NCI-H2107 treated with DMSO at 0.1 percent for 48 hours (cell line): ENCODE results near the gene NHERF2.

Experiments used
- DNase-seq: peaks from one replicate; lab custom pipeline; 2025; ENCODE audit not compliant: unreplicated experiment; lab: John Stamatoyannopoulos, UW

NHERF2 gene

DNA sequence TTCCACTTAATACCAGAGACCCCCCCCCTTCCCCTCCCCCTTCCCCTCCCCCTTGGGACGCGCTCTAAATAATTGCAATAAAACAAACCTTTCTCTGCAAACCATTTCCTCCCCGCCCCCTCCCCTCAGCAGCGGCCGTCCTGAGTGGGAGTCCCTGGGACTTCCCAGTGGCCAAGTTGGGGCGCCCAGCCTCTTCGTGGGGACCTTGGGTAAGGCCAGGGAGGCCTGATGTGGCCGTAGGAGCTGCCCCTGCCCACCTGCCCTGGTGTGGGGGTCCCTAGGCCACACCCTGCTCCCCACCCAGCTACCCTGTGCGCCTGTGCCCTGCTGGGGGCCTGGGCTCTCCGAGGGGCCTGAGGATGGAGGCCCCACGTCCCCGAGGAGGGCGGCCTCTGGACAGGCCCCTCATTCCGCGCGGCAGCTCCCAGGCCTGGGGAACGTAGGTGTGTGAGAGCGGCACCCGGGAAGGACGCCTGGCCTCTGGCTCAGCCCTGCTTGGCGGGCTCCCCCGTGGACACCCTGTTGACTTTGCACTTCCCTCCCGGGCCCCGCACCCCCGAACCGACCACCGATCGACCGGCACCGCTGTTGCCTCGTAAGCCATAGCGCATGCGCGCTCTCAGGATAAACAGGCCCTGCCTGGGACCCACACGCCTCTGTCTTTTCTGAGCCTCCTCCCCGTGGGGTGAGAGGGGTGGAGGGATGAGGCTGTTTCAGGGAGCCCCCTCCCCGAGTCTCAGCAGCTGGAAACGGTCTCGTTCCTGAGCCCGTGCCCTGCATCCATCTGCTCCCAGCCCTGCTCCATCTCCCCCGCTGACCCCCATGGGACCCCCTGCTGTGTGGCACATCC, 11.9 kb downstream of the NHERF2 start:
- DNase-seq = no peak

DNA sequence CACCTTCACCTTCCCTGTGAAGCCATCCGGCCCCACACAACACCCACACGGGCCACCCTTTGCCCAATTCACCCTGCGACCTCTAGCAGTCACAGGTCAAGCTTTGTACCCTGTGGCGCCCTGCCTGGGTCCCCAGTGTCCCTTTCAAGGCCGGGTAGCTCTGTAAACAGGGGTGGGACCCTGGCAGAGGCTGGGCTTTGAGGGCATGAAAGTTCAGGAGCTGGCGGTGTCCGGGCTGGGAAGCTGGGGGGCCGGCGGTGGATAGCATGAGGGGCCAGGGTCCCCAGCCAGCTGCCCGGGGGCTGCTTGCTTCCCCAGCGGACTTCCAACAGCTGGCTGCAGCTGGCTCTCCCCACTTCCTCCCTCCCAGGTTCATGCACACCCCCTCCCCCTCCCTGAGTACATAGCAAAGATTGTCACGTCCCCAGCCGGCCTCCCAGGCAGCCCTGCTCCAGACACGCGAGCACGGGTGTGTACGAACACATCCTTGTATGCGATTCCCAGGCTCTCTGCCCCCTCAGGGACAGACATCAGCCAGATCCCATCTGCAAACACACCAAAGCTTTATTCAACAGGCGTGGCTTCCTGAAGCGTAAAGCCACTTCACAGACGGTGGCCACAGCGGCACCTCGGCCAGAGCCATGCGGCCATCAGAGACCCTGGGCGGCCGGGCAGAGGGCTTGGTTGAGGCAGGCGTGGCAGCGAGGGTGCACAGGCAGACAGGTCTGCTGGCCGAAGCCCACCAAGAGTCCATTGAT, 12.8 kb downstream of the NHERF2 start:
- peak; percentile 9 for DNase-seq

DNA sequence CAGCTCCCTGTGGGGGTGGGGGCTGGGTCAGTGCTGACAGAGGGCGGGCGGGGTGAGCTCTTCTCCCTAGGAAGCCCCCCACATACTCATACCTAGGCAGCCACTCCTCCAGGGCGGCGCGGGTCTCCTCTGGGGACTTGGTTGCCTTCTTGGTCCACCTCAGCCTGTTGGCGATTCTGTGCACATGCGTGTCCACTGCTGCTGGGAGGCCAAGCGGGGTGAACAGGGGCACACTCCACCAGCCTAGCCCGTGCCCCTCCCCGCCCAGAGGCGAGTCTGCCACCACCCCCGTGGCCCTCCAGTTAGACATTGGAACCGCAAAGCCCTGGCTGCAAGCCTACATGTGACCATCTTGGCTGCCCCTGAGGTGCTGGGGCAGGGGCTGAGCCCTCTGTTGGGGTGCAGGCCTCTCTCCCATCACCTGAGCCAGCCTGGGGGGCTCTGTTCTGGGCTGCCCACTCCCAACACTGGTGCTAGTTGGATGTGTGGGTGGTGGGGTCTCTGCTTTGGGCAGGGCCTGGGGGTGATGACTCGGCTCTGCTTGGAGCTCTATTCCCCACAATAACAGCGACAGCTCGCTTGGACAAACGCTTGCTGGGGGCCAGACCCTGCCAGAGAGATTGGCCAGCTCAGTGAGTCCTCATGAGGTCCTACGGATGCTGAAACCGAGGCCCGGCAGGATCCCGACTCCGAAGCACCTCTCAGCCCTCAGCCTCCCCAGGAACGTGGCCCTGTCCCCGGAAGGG, 13.5 kb downstream of the NHERF2 start:
- DNase-seq = no peak

DNA sequence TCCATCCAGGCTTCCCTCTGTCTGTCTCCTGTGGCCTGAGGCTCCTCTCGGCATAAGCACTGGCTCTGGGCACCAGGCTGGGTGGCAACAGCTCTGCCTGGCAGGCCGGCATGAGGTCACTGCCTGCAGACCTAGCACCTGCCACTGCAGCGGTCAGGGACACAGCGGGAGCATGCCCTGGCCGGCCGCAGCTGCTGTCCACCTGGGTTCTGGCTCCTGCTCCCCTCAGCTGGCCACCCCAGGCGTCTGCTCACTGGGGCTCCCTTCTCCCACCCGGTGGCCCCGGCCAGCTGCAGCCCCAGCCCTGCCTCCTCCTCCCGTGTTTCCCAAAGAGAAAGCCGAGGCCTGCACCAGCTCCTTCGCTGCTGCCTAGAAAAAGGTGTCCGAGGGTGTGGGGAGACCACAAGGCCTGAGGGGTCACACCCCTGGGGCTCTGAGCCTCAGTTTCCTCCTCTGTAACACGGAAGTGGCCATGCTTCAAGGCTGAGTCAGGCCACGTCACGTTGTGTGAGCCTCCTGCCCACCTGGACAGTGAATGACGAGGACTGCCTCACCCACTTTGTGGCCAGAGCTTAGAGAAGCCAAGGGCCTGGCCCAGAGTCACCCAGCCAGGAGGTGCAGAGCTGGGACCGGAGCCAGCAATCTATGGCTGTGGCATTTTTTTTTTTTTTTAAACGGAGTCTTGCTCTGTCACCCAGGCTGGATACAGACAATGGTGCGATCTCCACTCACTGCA, 14.3 kb downstream of the NHERF2 start:
- peak; percentile 28 for DNase-seq

DNA sequence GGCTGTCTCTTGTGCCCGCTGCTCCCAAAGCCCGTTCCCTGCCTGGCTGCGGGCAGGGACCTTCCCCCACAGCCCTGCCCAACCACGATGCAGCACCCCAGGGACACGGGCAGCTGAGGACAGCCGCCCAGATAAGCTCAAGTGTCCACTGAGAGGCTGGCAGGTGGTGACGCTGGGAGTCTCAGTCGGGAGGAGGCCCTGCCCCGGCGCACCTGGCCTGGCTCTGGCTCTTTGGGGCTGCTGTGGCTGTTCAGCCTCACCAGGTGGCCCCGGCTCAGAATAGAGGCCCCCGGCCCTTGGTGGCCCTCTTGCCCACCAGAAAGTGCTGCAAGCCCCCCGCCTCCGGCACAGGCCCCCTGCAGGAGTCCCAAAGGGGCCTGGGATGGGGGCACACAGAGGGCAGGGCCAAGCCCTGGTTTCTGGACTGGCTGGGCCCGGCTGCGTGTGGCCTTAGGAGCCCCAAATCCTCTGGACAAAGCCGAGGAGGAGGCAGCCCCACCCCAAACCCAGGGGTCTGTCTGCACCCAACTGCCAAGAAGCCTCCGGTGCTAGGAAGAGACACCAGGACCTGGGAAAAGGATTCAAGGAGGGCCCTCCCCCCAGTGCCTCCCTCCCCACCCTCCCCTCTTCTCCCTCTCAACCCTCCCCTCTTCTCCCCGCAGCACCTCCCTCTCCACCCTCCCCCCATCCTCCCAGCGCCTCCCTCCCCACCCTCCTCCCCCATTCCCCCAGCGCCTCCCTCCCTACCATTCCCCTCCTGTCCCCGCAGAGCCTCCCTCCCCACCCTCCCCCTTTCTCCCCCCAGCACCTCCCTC, 15.7 kb downstream of the NHERF2 start:
- DNase-seq = peak; percentile 95

DNA sequence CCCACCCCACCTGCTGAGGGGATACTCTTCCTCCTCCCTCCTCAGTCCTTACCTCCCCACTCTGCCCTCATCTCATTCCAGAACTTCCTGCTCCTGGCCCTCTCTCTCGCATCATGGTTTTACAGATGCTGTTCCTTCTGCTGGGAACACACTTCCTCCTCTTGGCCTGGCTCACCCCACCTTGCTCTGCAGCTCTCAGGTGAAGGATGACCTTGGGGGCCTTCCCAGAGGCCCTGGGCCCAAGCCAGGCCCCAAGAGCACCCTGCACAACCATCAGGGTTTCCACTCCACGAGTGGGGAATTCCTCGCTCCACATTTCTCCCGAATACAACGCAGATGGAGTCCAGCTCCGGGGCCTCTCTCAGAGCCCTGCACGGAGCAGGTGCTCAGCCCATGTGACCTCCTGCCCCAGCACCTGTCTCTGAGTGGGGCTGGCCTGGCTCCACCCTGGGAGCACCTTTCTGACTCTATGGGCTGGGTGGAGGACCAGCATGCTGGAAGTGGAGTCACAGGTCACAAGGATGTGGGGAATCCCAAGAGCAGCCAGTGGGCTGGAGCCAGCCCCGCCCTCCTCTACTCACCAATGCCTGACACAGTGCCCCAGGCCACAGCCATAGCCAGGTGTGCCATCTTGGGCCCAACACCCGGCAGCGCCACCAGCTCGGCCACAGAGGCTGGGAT, 16.4 kb downstream of the NHERF2 start:
- DNase-seq = peak; percentile 81

DNA sequence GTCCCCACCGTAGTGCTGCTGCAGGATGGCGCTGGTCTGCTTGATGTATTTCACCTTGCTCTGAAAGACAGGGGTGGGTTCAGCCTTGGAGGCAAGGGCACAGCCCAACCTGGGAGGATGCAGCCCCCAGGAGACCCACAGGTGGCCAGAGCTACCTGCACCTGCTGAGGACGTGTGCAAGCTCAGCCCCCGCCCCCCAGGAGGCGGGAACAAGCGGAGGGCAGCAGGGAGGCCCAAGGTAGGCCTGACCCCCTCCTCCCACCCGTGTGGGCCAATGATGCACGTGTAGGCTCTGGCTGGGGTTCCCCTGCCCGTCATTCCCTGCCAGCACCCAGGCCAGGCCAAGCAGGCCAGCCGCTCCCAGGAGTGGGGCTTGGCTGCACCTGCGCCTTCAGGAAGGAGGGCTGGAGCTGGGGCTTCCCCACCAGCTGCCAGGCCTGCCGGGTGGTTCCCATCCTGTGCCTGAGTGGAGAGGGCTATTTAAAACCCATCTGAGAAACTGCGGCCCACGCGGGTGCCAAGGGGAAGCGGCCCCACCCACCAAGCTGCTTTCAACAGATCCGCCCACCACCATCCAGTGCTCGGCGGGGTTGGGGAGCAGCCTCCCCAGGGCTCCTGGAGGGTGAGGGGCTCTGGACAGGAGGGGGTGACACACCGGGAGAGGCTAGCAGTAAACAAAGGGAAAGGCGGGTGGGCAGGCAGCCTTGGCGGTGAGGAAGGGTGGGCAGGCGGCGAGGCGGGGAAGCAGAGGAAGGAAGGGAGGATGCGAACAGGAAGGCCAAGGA, 17.2 kb downstream of the NHERF2 start:
- DNase-seq = peak; percentile 76

DNA sequence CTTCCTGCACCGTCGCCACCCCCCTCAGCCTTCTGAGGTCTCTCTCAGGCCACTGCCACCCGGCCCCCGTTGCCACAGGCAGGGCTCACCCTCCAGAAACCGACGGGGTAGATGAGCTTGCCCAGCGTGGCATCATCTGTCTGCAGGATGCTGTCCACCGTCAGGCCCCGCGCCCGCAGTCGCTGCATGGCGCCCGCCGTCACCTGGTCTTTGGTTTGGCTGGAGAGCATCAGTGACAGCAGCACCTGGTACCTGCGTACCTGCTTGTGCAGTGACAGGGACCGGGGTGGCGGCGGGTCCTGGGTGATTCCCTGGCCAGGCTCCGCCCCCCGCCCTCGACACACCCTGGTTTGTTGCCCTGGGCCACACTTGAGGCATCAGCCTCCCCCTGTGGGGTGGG, 17.8 kb downstream of the NHERF2 start:
- DNase-seq = no peak

DNA sequence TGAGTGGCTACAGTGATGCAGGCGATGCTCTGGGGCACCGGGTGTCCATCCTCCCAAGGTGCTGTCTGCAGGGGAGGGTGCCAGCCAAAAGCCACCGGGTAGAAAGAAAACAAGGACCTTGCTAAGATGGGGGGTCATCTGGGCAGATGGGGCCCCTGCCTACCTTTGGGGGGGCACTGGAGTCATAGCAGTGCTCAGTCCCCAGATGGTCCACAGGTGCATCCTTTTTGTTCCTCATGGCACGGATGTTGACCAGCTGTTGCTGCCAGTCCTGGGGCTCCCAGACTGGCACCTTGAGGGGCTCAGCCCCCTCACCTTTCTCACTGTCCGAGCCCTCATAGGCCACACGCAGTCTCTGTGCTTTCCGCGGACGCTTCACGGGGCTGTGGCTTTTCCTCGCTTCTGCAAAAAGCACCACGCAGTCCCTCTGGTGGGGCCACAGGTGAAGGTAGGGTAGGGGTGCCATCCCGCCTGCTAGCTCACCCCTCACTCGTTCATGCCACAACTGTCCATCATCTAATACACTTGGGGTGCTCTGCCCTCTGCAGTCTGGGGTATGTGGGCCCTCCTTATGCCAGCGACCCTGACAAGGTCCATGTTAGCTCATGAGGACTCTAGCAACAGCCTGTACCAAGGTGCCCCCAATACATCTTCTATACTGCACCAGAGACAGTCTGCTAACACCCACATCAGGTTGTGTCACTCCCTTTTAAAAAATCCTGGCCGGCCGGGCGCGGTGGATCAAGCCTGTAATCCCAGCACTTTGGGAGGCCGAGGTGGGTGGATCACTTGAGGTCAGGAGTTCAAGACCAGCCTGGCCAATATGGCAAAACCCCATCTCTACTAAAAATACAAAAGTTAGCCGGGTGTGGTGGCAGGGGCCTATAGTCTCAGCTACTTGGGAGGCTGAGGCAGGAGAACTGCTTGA, 19.5 kb downstream of the NHERF2 start:
- no peak for DNase-seq

DNA sequence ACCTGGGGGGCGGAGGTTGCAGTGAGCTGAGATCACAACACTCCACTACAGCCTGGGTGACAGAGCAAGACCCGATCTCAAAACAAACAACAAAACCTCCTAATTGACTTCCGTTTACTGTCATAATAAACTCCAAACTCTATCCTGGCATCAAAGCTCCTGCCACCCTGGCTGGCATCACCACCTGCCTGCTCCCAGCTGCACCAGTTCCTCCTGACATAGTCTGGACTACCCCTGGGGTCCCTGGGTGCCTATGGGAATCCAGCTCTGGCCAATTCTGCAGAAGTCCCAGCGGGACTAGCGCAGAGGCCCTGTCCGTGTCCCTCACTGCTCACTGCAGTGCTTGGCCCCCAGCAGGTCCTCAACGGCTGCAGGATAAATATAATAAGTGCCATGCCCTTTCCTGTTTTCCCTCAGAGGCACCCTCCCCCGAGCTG, 20.2 kb downstream of the NHERF2 start:
- no peak for DNase-seq

DNA sequence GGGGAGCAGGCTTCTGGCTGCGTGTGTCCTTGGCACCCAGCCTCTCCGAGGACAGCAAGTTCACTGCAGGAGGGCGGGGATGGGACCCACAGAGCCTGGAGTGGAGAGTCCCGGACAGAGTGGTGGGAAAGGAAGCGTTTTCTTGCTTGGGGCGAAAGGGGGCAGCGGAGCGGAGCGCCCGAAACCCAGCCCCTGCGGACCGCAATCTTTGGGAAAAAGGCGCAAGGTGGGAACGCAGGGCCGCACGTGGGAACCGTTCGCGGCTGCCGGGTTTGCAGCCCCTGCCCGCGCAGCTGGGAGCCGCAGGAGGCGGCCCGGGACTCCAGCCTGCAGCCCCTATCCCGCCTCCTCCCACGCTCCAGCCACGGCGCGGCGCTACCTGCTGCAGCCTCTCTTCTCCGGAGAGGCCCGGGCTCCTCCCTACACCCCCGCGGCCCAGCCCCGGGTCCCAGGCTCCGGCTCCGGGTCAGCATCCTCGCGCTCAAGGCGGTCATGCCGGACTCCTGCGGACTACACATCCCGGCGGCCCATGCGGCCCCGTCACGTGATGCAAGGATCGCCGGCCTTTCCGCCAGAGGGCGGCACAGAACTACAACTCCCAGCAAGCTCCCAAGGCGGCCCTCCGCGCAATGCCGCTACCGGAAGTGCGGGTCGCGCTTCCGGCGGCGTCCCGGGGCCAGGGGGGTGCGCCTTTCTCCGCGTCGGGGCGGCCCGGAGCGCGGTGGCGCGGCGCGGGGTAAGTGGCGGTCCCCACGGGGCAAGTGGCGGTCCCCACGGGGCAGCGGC, 20.8 kb downstream of the NHERF2 start, which contains the start of the genes NTHL1 and TSC2:
NTHL1 (minus strand) TSS at position 505 of the 786 bp plus-strand sequence; CDS start at position 494, 11 bp downstream.
TSC2 (plus strand) TSS at position 656 of the 786 bp plus-strand sequence. CDS start 631 bp downstream, outside the sequence.
- peak; percentile 85 for DNase-seq

DNA sequence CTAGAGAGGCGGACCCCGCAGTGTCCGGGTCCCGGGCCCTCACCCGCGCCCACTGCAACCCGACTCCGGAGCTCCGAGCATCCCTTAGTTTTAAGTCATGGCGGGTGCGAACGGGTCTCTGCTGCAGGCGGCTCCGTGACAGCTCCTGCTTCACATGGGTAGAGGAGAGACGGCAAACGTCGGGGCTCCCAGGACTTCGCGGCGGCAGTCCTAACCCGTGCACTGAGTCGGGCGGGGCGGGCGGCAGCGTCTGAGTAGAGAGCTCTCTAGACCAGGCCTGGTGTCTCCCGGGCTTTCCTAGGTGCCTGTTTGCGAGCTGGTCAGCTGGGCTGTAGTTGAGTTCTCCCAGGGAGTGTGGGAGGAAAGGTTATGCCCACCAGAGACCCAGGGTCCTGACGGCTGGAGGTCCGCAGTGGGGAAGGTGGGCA, 21.4 kb downstream of the NHERF2 start:
- DNase-seq = no peak

DNA sequence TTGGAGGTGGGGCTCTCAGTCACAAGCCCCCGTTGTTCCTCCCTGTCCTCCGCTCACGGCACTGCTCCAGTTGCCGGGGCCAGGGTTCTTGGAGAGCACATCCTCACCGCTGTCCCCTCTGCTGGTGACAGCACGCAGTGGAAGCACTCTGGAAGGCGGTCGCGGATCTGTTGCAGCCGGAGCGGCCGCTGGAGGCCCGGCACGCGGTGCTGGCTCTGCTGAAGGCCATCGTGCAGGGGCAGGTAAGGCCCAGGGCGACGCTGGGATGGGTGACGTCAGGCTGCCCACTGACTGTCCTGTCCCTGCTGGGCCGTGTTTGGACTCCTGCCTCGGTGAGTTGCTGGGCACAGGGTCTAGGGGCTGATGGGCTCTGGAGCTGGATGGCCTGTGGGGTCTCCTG, 26.5 kb downstream of the NHERF2 start:
- DNase-seq = no peak

DNA sequence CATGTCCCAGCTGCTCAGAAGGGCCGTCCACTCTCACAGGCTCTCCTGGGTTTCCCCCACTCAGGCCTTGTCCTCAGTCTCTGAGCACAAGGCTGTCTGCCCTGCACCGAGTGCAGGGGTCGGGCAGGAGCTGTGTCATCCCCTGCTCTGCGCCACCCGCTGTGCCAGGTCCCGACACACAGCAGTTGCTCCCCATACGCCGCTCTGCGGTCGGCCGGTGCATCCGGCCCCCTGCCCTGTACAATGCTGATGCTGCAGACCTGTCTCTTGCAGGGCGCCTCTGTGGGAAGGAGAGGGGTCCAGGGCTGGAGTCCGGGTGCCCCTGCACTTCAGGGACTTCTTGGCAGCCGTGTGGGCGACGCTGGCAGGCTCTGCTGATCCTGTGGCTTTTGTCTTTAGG, 27.2 kb downstream of the NHERF2 start:
- no peak for DNase-seq

DNA sequence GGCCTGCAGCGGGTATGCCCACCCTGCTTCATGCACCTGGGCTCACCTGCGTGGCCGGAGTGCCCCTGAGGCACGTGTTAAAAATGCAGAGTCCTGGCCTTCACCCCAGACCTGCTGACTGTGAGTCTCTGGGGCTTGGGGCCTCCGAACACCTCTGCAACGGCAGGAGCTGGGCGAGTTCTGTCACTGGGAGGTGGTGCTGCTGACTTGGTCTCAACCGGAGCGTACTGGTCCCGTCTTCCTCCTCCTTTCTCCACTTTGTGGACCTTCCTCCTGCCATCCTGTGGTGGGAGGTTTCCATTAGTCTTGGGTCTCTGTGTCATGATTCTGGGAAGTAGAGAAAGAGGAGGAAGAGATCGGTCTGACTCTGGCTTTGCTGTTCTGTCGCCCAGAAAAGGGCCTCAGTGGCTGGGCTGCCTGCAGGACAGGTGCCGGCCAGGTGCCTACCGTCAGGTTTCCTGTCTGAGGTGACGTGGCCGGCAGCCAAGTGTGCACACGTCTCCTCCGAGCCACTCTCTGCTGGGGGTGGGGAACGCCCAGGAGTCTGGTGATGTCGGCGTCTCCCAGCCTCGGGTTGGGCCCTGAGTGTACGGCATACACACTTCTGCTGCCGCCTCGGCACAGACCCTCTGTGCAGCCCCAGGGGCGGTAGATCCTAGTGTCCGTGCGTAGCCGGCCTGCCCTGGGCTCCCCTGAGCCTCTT, 28.0 kb downstream of the NHERF2 start:
- peak; percentile 68 for DNase-seq

DNA sequence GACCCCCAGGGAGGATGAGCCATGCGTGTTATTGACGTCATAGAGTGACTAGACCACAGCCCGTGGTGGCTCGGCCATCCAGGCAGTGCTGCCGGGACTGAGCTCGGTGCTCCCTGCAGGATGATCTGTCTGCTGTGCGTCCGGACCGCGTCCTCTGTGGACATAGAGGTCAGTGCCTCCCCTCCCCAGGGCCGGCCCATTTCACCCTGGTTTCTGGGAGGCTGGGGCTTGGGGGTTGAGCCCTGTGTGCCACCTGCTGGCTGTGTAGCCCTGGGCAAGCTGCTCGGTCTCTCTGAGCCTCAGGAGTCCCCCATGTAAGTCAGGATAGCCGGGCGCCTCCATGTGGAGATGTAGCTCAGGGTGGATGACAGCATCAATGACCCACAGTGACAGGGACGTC, 29.4 kb downstream of the NHERF2 start:
- peak; percentile 78 for DNase-seq
